Measurements from ENCODE around the gene ABHD17A.
"Not testable (repeated sequence)": the region's sequence is repeated elsewhere in the genome, so short reads cannot be mapped to it uniquely, and the experiment has no call there.

Gene ABHD17A

DNA sequence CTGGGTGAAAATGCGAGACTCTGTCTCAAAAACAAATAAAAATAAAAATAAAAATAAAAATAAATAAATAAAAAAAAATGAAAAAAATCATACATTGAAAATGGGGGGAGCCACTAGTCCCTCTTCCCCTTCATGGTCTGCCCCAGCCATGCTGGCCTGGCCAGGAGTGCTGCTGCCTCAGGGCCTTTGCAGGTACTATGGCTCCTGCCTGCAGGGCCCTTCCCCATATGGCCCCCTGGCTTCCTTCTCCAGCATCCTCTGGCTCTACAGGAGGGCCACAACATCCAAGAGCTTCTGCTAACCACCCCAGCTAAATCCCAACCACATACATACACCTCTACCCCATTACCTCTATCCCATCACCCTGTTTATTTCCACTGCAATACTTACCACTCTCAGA lies 4.6 kb upstream of the ABHD17A start:
- Histone ChIP-seq H3K9ac (ENCODE audit: low read depth, low read length) (no peak overlapping the region), H3K36me3 (ENCODE audit: insufficient read depth, low read length) (peaks cover 1% of the 10 kb centered on the region), H3K4me1 (ENCODE audit: control insufficient read depth, insufficient read depth, low read length) (no peaks in the 10 kb centered on the region), H3K27me3 (ENCODE audit: control insufficient read depth, insufficient read depth, low read length) (no peaks in the 10 kb centered on the region), H3K4me3 (ENCODE audit: low read length) (no peak overlapping the region), H3K4me2 (ENCODE audit: low read length) (no peak overlapping the region), H3K9me3 (replicated peaks; ENCODE audit: low read length) (no peaks in the 10 kb centered on the region)

DNA sequence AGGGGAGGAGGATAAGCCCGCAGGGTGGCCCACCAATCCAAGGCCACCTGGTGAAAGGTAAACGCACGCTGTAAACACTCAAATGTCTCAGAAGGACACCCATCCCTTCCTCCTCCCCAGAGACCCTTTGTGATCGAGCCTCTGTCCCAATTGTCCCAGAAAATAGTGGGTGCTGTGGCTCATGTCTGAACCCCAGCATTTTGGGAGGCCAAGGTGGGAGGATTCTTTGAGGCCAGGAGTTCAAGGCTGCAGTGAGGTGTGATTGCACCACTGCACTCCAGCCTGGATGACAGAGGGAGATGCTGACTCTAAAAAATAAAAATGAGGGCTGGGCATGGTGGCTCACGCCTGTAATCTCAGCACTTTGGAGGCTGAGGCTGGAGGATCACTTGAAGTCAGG lies 3.1 kb upstream of the ABHD17A start:
- H3K36me3 ChIP-seq (ENCODE audit: insufficient read depth, low read length): peaks cover 3% of the 10 kb centered on the region
- H3K9me3 ChIP-seq (replicated peaks; ENCODE audit: low read length): no peaks in the 10 kb centered on the region
- H3K4me3 ChIP-seq (ENCODE audit: low read length): no peak overlapping the region
- no peak overlapping the region for H3K9ac ChIP-seq (ENCODE audit: low read depth, low read length)
- peaks cover 12% of the 10 kb centered on the region for H3K4me1 ChIP-seq (ENCODE audit: control insufficient read depth, insufficient read depth, low read length)
- no peak overlapping the region for H3K4me2 ChIP-seq (ENCODE audit: low read length)
- H3K27me3 ChIP-seq (ENCODE audit: control insufficient read depth, insufficient read depth, low read length): no peaks in the 10 kb centered on the region

DNA sequence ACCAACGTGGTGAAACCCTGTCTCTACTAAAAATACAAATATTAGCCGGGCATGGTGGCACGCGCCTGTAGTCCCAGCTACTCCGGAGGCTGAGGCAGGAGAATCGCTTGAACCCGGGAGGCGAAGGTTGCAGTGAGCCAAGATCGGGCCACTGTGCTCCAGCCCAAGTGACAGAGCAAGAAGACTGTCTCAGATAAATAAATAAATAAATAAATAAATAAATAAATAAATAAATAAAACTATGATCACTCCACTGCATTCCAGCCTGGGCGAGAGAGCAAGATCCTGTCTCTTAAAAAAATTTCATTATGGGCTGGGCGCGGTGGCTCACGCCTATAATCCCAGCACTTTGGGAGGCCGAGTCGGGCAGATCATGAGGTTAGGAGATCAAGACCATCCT lies 1.1 kb upstream of the ABHD17A start:
- not testable (repeated sequence) for H3K36me3 ChIP-seq (ENCODE audit: insufficient read depth, low read length); H3K4me3 ChIP-seq (ENCODE audit: low read length); H3K9me3 ChIP-seq (replicated peaks; ENCODE audit: low read length); H3K4me2 ChIP-seq (ENCODE audit: low read length); H3K27me3 ChIP-seq (ENCODE audit: control insufficient read depth, insufficient read depth, low read length); H3K9ac ChIP-seq (ENCODE audit: low read depth, low read length)
- H3K4me1 ChIP-seq (ENCODE audit: control insufficient read depth, insufficient read depth, low read length): peaks cover 24% of the 10 kb centered on the region

DNA sequence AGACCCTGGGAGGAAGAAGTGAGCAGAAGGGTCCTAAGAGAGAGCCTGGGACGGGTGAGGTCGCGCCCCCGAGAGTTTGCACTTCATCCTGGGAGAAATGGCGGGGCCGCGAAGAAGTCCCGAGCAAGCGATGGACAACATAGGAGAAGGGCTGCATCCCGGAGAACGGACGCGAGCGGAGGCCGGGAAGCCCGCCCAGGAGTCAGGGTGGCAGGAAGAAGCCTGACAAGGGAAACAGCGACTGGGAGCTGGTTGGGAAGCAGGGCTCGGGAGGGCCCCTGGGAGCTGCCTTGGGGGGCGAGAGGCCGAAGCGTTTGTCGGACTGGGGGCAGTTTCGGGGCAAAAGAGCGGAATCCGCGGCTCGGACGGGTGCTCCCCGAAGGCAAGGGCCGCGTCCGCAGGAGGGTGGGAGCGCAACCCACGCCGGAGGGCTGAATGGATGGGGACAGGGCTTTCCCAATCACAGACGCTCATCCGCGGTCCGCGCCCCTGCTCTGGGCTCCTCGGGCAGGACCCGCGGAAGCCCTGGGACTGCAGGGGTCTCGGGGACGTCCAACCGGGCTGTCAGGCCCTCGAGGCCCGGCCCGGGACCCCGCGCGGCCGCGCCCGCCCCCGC lies 469 bp downstream of the ABHD17A start:
- Histone ChIP-seq H3K27me3 (ENCODE audit: control insufficient read depth, insufficient read depth, low read length) (no peaks in the 10 kb centered on the region), H3K9me3 (replicated peaks; ENCODE audit: low read length) (no peaks in the 10 kb centered on the region), H3K9ac (ENCODE audit: low read depth, low read length) (peak overlapping the region; percentile 96), H3K36me3 (ENCODE audit: insufficient read depth, low read length) (peaks cover 12% of the 10 kb centered on the region), H3K4me1 (ENCODE audit: control insufficient read depth, insufficient read depth, low read length) (peaks cover 24% of the 10 kb centered on the region), H3K4me2 (ENCODE audit: low read length) (peak overlapping the region; percentile 92), H3K4me3 (ENCODE audit: low read length) (peak overlapping the region; percentile 99)

DNA sequence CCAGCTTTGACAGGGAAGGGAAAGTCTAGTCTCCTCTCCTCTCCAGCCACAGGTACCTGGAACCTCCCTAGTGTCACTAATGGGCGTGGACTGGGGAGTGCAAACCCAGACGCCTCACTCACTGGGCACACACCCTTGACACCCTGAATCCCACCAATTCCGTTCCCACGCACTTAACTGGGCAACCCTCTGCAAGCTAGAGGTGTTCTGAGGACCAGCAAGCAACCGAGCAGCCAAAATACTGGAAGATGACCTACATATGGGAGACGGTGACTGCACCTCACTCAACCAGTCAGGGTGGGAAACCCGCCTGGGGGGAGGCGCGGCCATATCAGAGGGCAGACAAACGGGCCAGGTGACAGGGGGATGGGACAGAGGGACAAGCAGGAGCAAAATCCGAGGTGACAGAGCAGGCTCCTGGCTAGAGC lies 991 bp downstream of the ABHD17A start:
- Histone ChIP-seq H3K36me3 (ENCODE audit: insufficient read depth, low read length) (peaks cover 12% of the 10 kb centered on the region), H3K4me2 (ENCODE audit: low read length) (peak overlapping the region; percentile 92), H3K4me1 (ENCODE audit: control insufficient read depth, insufficient read depth, low read length) (peaks cover 24% of the 10 kb centered on the region), H3K27me3 (ENCODE audit: control insufficient read depth, insufficient read depth, low read length) (no peaks in the 10 kb centered on the region), H3K4me3 (ENCODE audit: low read length) (peak overlapping the region; percentile 99), H3K9me3 (replicated peaks; ENCODE audit: low read length) (no peaks in the 10 kb centered on the region), H3K9ac (ENCODE audit: low read depth, low read length) (peak overlapping the region; percentile 96)

DNA sequence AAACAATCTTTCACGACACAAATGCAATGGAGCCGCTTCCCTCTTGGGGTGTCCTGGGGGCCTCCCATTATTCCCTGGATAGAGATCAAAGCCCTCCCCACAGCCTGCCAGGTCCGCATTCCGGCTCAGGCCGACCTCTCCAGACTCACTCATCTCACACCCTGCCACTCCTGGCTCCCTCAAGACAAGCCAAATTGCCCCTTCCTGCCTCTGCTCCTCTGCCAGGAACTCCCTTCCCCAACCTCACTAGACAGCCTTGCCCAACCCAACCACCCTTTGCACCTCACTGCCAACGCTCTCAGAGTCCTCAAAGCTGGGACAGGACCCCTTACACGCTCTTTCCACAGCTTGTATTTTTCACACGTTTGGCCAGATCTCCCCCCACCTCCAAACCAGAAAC lies 1.5 kb downstream of the ABHD17A start:
- peaks cover 12% of the 10 kb centered on the region for H3K36me3 ChIP-seq (ENCODE audit: insufficient read depth, low read length)
- H3K27me3 ChIP-seq (ENCODE audit: control insufficient read depth, insufficient read depth, low read length): no peaks in the 10 kb centered on the region
- H3K9me3 ChIP-seq (replicated peaks; ENCODE audit: low read length): no peaks in the 10 kb centered on the region
- peak overlapping the region; percentile 92 for H3K4me2 ChIP-seq (ENCODE audit: low read length)
- H3K4me3 ChIP-seq (ENCODE audit: low read length): peak overlapping the region; percentile 99
- peaks cover 24% of the 10 kb centered on the region for H3K4me1 ChIP-seq (ENCODE audit: control insufficient read depth, insufficient read depth, low read length)
- H3K9ac ChIP-seq (ENCODE audit: low read depth, low read length): peak overlapping the region; percentile 96

DNA sequence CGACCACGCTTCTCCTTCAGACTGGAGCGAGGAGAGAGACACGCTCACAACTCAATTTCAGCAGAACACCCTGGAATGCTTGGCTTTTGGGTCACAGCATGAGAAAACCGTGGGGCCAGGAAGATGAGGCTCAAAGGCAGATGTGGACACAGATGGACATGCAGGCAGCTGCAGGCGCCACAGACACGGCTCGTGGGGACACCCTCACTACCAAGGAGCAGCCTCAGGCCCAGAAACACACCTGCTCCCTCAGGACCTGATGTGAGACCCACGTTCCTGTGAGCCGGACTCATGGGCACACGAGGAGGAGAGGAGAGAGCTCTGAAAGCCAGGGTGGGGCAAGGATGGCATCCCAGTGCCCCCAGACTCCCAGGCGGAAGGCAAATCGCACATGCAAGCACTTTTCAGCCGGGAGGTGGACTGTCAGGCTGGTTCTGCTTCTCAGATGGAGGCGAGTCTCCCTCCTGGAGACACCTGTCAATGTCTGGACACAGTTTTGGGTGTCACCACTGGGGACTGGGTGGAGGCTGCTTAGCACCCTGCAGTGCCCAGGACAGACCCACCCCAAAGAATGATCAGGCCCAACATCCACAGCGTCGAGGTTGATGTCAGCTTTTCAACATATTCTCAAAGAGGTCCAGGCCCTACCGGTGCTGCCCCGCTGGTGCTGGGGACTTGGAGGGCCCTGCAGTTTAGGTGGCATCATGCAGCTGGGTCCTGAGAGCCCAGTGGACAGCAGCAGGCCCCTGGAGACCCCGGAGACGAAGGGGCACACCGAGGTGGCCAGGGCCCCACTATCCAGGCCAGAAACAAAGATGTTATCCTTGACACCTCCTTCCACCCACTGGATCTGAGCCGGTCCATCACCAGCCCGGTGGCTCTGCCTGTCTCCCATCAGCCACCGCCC lies 2.3 kb downstream of the ABHD17A start:
- peaks cover 24% of the 10 kb centered on the region for H3K4me1 ChIP-seq (ENCODE audit: control insufficient read depth, insufficient read depth, low read length)
- no peaks in the 10 kb centered on the region for H3K9me3 ChIP-seq (replicated peaks; ENCODE audit: low read length)
- peak overlapping the region; percentile 92 for H3K4me2 ChIP-seq (ENCODE audit: low read length)
- H3K27me3 ChIP-seq (ENCODE audit: control insufficient read depth, insufficient read depth, low read length): no peaks in the 10 kb centered on the region
- peak overlapping the region; percentile 99 for H3K4me3 ChIP-seq (ENCODE audit: low read length)
- peaks cover 12% of the 10 kb centered on the region for H3K36me3 ChIP-seq (ENCODE audit: insufficient read depth, low read length)
- peak overlapping the region; percentile 96 for H3K9ac ChIP-seq (ENCODE audit: low read depth, low read length)

DNA sequence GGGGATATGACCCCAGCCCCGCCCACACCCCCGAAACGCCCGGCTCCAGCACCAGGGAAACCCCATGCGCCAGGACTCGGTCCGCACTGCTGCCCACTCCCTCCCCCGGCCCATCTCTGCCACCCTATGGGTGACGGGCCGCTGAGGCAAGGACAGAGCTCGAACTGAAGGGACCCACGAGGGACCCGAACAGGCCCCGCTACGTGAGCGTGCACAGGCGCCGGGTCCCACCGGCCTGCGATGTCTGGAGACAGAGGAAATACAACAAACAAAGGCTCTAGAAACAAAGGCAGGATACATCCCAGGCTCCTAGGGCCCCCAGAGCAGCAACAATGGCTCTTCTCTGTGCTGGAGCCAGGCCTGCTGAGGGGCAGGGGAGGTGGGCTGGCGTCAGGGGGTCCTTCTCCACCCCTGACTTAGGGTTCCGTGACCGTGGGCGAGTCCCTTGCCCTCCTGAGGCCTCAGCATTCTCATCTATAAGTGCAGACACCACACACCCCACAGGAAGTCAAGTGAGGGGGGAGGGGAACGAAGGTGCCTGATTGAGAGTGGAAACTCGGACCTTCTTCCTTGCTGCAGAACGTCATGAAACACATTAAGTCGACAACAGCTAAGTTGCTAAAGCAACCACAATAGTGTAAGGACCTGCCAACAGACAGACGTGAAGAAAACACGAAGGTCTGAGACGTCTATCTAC lies 3.1 kb downstream of the ABHD17A start:
- Histone ChIP-seq H3K9ac (ENCODE audit: low read depth, low read length) (no peak overlapping the region), H3K4me3 (ENCODE audit: low read length) (no peak overlapping the region)

DNA sequence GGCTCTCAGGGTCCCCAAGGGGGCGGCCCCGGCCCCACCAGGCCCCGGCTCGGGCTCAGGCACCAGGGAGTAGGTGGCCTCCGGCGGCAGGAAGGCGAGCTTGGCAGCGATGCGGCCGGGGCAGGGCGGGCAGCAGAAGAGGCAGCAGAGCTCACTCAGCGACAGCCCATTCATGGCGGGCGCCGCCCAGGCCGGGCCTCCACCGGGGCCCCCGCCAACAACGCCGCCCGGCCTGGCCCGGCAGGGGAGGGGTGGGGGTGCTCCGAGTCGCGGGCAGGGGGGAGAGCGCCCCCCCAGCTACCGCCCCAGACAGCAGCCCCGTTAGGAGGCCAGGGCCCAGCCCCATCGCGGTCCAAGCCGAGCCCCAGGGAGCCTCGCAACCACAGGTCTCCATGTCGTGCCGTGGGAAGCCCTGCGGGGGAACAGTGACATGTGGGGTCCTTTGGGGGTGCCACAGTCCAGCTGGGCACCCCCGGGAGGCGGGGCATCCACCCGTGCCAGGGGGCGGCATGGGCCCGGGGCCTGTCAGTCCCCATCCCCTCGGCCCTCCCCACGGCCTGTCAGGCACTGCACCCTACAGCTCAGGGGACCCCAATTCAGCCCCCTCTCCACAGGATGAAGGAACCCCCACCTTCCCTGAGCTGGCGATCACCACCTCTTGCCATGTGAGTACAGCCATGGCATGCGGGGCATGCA lies 3.8 kb downstream of the ABHD17A start:
- H3K4me3 ChIP-seq (ENCODE audit: low read length); H3K27me3 ChIP-seq (ENCODE audit: control insufficient read depth, insufficient read depth, low read length); H3K9me3 ChIP-seq (replicated peaks; ENCODE audit: low read length); H3K9ac ChIP-seq (ENCODE audit: low read depth, low read length); H3K4me2 ChIP-seq (ENCODE audit: low read length): not testable (repeated sequence)
- Histone ChIP-seq H3K36me3 (ENCODE audit: insufficient read depth, low read length) (peaks cover 12% of the 10 kb centered on the region), H3K4me1 (ENCODE audit: control insufficient read depth, insufficient read depth, low read length) (peaks cover 26% of the 10 kb centered on the region)

More for the DNA sequence above, 3.1 kb downstream of the ABHD17A start:
- Histone ChIP-seq H3K36me3 (ENCODE audit: insufficient read depth, low read length) (peaks cover 12% of the 10 kb centered on the region), H3K4me2 (ENCODE audit: low read length) (peak overlapping the region; percentile 92), H3K9me3 (replicated peaks; ENCODE audit: low read length) (no peaks in the 10 kb centered on the region), H3K27me3 (ENCODE audit: control insufficient read depth, insufficient read depth, low read length) (no peaks in the 10 kb centered on the region), H3K4me1 (ENCODE audit: control insufficient read depth, insufficient read depth, low read length) (peaks cover 24% of the 10 kb centered on the region)

DNA sequence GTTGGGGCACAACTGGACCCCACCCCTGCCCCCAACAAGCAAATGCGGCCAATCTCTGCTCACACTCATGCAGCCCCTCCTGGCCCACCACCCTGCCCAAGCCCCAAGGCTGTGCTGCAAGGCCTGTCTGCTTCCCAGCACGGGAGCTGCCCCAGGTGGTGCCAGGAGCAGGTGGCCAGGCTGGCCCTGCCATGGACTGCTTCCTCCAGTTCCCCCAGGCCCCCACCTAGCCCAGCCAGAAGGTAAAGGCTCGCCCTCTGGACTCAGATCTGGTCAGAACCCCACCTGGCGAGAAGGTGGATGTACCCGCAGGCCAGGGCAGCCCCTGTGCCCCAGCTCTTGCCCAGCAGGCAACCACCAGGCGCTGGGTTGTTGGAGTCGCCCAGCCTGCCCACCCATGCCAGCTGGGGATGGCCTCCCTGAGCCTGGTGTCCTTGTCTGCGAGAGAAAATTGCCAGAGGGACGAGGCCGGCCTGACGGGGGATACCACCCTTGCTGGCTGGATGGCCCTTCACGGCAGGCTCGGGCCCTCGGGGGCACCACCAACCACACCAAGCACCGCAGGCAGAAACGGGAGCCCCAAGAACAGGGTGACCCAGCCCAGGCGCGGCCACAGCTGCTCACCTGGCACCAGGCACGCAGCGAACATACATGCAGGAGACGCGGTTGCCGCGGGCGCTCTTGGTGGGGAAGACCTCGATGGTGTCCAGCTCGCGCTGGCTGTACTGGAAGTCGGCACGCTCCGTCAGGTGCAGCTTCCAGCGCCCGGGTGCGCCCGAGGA lies 4.5 kb downstream of the ABHD17A start:
- Histone ChIP-seq H3K36me3 (ENCODE audit: insufficient read depth, low read length) (peaks cover 12% of the 10 kb centered on the region), H3K4me1 (ENCODE audit: control insufficient read depth, insufficient read depth, low read length) (peaks cover 31% of the 10 kb centered on the region), H3K9me3 (replicated peaks; ENCODE audit: low read length) (no peaks in the 10 kb centered on the region), H3K4me2 (ENCODE audit: low read length) (no peak overlapping the region), H3K9ac (ENCODE audit: low read depth, low read length) (no peak overlapping the region), H3K27me3 (ENCODE audit: control insufficient read depth, insufficient read depth, low read length) (no peaks in the 10 kb centered on the region), H3K4me3 (ENCODE audit: low read length) (no peak overlapping the region)

All from skeletal muscle satellite cell (primary cell).